OCI-LY1 (cell line): ENCODE results near the gene KRT77.

Experiments used
- EZH2 ChIP-seq: fragments of 200-600 bp; sonication (generic), shearing (Covaris generic); IDR thresholded peaks from 2 replicates; pipeline ENCODE4 v1.8.0; 2017; ENCODE audit warnings: borderline replicate concordance, mixed run types, mild to moderate bottlenecking, antibody characterized with exemption, low read length, moderate library complexity, mixed read lengths
- TF ChIP-seq, protein P1 (sequence below): fragments of 200-600 bp; sonication (generic), shearing (Covaris generic); IDR thresholded peaks from 2 replicates; pipeline ENCODE4 v1.5.1; 2017; ENCODE audit warnings: mild to moderate bottlenecking, antibody characterized with exemption, low read length, moderate library complexity, mixed read lengths

DNA sequence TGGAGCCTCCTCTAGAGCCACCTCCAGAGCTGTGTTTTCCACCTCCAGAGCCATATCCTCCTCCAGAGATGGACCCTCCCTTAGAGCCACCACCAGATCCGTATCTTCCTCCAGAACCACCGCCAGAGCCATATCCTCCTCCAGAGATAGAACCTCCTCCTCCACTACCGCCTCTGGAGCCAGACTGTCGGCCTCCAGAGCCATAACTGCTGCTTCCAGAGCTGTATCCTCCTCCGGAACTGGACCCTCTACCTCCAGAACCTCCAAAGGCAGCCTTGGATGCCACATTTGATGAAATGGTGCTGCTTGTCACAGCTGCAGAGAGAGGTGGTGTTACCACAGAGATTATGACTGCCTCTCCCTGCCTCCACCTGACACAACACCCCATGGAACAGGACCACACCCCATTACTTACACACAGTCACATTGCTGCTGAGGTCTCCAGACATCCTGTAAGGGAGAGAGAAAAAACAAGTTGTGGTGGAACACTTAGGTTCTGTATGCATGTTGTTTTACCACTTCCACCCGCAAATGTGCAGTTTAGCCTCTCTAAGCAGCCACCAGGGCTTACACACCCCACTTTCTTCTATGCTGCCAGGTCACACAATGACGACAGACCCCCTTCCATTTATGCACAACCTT, 58.1 kb downstream of the KRT77 start:
- TF ChIP-seq EZH2: no peak
- TF ChIP-seq, protein P1, sequence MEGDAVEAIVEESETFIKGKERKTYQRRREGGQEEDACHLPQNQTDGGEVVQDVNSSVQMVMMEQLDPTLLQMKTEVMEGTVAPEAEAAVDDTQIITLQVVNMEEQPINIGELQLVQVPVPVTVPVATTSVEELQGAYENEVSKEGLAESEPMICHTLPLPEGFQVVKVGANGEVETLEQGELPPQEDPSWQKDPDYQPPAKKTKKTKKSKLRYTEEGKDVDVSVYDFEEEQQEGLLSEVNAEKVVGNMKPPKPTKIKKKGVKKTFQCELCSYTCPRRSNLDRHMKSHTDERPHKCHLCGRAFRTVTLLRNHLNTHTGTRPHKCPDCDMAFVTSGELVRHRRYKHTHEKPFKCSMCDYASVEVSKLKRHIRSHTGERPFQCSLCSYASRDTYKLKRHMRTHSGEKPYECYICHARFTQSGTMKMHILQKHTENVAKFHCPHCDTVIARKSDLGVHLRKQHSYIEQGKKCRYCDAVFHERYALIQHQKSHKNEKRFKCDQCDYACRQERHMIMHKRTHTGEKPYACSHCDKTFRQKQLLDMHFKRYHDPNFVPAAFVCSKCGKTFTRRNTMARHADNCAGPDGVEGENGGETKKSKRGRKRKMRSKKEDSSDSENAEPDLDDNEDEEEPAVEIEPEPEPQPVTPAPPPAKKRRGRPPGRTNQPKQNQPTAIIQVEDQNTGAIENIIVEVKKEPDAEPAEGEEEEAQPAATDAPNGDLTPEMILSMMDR: no peak
